H1 (cell line): ENCODE measurements around the gene FIGNL2. TPM values are rescaled to one million over a fixed set of nuclear protein-coding genes. Genes with fewer than 3 reads are reported as not detected.

ENCODE experiments used
- CEBPB ChIP-seq: IDR thresholded peaks from 2 replicates; pipeline ENCODE4 v1.6.1; 2012; ENCODE audit warnings: low read depth, low read length
- CTCF ChIP-seq, 3 experiments: IDR thresholded peaks; 1 replicate in 2 of 3; 2 replicates in 1 of 3; pipeline versions ENCODE4 v1.5.1 to v1.6.1; 2011; ENCODE audit warnings: low read length in 3 of 3, mild to moderate bottlenecking in 3 of 3, inconsistent platforms in 2 of 3, low read depth in 1 of 3, moderate library complexity in 1 of 3; ENCODE audit not compliant: insufficient read depth in 1 of 3; ENCODE audit errors: control extremely low read depth in 1 of 3
- POU5F1 ChIP-seq: IDR thresholded peaks from 2 replicates; pipeline ENCODE4 v1.6.1; 2011; ENCODE audit warnings: low read depth, mild to moderate bottlenecking, low read length, moderate library complexity
- TAF1 ChIP-seq: IDR thresholded peaks from 2 replicates; pipeline ENCODE4 v1.6.1; 2011; ENCODE audit warnings: mild to moderate bottlenecking, low read depth, low read length
- TBP ChIP-seq: IDR thresholded peaks from 2 replicates; pipeline ENCODE4 v1.6.1; 2011; ENCODE audit warnings: low read depth, low read length, improper control_type of control experiment
- polyA plus RNA-seq, 7 experiments: library from polyadenylated mRNA; depleted of rRNA in 3 of 7; stranded (reverse) in 5 of 7; unstranded in 2 of 7; fragments of >200 nt in 5 of 7; fragments of 200-250 nt in 2 of 7; gene quantifications; 1 replicate in 5 of 7; 2 replicates in 1 of 7; 4 replicates in 1 of 7; pipeline versions ENCODE4 v1.2.1 to v1.2.3, GENCODE V29; 2011 to 2013; ENCODE audit warnings: missing spikeins in 2 of 7, mixed read lengths in 2 of 7
- total RNA-seq: library from RNA; stranded (reverse); fragmentation: NEBNext Ultra II Directional; extraction: Animal tissue kit (Norgen Biotek cat#: 25700); gene quantifications from 2 replicates; pipeline ENCODE4 v1.2.1, GENCODE V29; 2021

The FIGNL2 gene
- total and polyA plus RNA-seq, 2 of the 8 experiments (the other 6 are each of a cell fraction or from before 2014, with no cell fraction given): 6.5 to 7.1 TPM

- no peak for TF ChIP-seq CTCF (IDR thresholded peaks at IDR 0.05; ENCODE audit: control extremely low read depth in 1 of 3, insufficient read depth in 1 of 3, low read depth in 1 of 3, low read length in 3 of 3)
- TF ChIP-seq TAF1: no peak
- TF ChIP-seq CEBPB: no peak
- no peak for TF ChIP-seq TBP
- no peak for TF ChIP-seq POU5F1
Measured at GRCh38 chr12:51890133-51890464, 41.6 kb upstream of the FIGNL2 start (continued).
